Left lung (tissue), 10 donors: ENCODE results near the gene C1GALT1. TPM values are rescaled to one million over a fixed set of nuclear protein-coding genes. Genes with fewer than 3 reads are reported as not detected.

Experiments
- ATAC-seq: fragments of 200-7000 bp; cut with Tn5 transposase; one replicate; pipeline ENCODE4 v1.9.1; 2020; ENCODE audit warnings: moderate library complexity
- DNase-seq, 4 donors: peaks; one replicate each; pipeline ENCODE4 v3.0.0-alpha.2; 2013 to 2020
- H3K27ac ChIP-seq, 2 donors: fragments of 200-600 bp; sonication (generic) in 1 of 2; one replicate each; pipeline versions ENCODE4 v1.5.0 to v1.8.0; 2020 to 2021
- H3K27me3 ChIP-seq, 2 donors: fragments of 200-600 bp; sonication (generic) in 1 of 2; one replicate each; pipeline versions ENCODE4 v1.5.0 to v1.8.0; 2020 to 2021
- H3K36me3 ChIP-seq, 2 donors: fragments of 200-600 bp; sonication (generic) in 1 of 2; one replicate each; pipeline versions ENCODE4 v1.5.0 to v1.8.0; 2020 to 2021
- H3K4me1 ChIP-seq, 2 donors: fragments of 200-600 bp; one replicate each; pipeline ENCODE4 v1.8.0; 2021
- H3K4me3 ChIP-seq, 2 donors: fragments of 200-600 bp; sonication (generic) in 1 of 2; one replicate each; pipeline versions ENCODE4 v1.5.0 to v1.8.0; 2020 to 2021; ENCODE audit warnings: mild to moderate bottlenecking in 1 of 2
- H3K9me3 ChIP-seq, 2 donors: fragments of 200-600 bp; sonication (generic) in 1 of 2; one replicate each; pipeline versions ENCODE4 v1.5.0 to v1.8.0; 2020 to 2021
- CTCF ChIP-seq, 2 donors: fragments of 200-600 bp; sonication (generic) in 1 of 2; IDR thresholded peaks; one replicate each; pipeline versions ENCODE4 v1.5.0 to v1.8.0; 2021; ENCODE audit warnings: antibody characterized with exemption in 2 of 2
- intact Hi-C, 2 donors: fragments of 100-400 bp; cut with DNase I; formaldehyde crosslinking; loops; one replicate each; pipeline versions ENCODE4 v1.11.2 to v1.14.2; 2022
- polyA plus RNA-seq, 6 donors: library from polyadenylated mRNA; unstranded; fragments of 120-200 nt; gene quantifications; one replicate each; pipeline ENCODE4 v1.2.1, GENCODE V29; 2013; ENCODE audit not compliant: insufficient read length in 6 of 6
- total RNA-seq, 2 donors: library from RNA; stranded (reverse); fragmentation: NEBNext Ultra II Directional; extraction: Animal tissue kit (Norgen Biotek cat#: 25700); gene quantifications; one replicate each; pipeline ENCODE4 v1.2.1, GENCODE V29; 2021
- donor health status: DM: no; HTN: yes; CAD: no.
- donor health status: DM: no; HTN: no; CAD: no.

Gene C1GALT1
- total and polyA plus RNA-seq, 8 donors = 14.0 to 39.3 (median 24.7) TPM

- intact Hi-C loops = no loop called here
- H3K4me3 ChIP-seq = no peak overlapping the region
- no peaks in the 10 kb centered on the region for H3K27me3 ChIP-seq
- H3K36me3 ChIP-seq = no peaks in the 10 kb centered on the region
- H3K27ac ChIP-seq = no peak overlapping the region
- no peaks in the 10 kb centered on the region for H3K9me3 ChIP-seq
- no peak for TF ChIP-seq CTCF (IDR thresholded peaks at IDR 0.05)
- no peak for DNase-seq
- no peak for ATAC-seq
- peaks cover 0 to 20% of the 10 kb centered on the region in 2 donors for H3K4me1 ChIP-seq
Observed at GRCh38 chr7:7247658-7248057, 65.3 kb downstream of the C1GALT1 start.

- intact Hi-C loops = no loop called here
- Histone ChIP-seq H3K4me3 (no peak overlapping the region), H3K27ac (no peak overlapping the region), H3K27me3 (no peaks in the 10 kb centered on the region), H3K9me3 (no peaks in the 10 kb centered on the region), H3K4me1 (peaks cover 0 to 20% of the 10 kb centered on the region in 2 donors), H3K36me3 (no peaks in the 10 kb centered on the region)
- no peak for DNase-seq
- no peak for ATAC-seq
- no peak for TF ChIP-seq CTCF (IDR thresholded peaks at IDR 0.05)
Observed at GRCh38 chr7:7249814-7250213, 67.5 kb downstream of the C1GALT1 start.

GRCh38 chr7:7251742-7252141 lies 69.4 kb downstream of the C1GALT1 start:
- no peak for TF ChIP-seq CTCF (IDR thresholded peaks at IDR 0.05)

GRCh38 chr7:7254319-7254718 lies 72.0 kb downstream of the C1GALT1 start:
- no peak for TF ChIP-seq CTCF (IDR thresholded peaks at IDR 0.05)
- H3K36me3 ChIP-seq = no peaks in the 10 kb centered on the region
- no peaks in the 10 kb centered on the region for H3K9me3 ChIP-seq
- no peaks in the 10 kb centered on the region for H3K27me3 ChIP-seq
- H3K27ac ChIP-seq = no peak overlapping the region
- intact Hi-C loops = no loop called here
- peaks cover 0 to 35% of the 10 kb centered on the region in 2 donors for H3K4me1 ChIP-seq
- ATAC-seq = no peak
- no peak for DNase-seq
- H3K4me3 ChIP-seq = no peak overlapping the region

More at GRCh38 chr7:7251742-7252141, 69.4 kb downstream of the C1GALT1 start:
- H3K36me3 ChIP-seq = no peaks in the 10 kb centered on the region
- peak; percentile 58 for ATAC-seq
- peak overlapping the region in 1 of 2 donors; percentile 28 for H3K27ac ChIP-seq
- no peaks in the 10 kb centered on the region for H3K27me3 ChIP-seq
- no peak for DNase-seq
- peaks cover 0 to 24% of the 10 kb centered on the region in 2 donors for H3K4me1 ChIP-seq
- H3K9me3 ChIP-seq = no peaks in the 10 kb centered on the region
- no peak overlapping the region for H3K4me3 ChIP-seq
- intact Hi-C loops = no loop called here

DNA sequence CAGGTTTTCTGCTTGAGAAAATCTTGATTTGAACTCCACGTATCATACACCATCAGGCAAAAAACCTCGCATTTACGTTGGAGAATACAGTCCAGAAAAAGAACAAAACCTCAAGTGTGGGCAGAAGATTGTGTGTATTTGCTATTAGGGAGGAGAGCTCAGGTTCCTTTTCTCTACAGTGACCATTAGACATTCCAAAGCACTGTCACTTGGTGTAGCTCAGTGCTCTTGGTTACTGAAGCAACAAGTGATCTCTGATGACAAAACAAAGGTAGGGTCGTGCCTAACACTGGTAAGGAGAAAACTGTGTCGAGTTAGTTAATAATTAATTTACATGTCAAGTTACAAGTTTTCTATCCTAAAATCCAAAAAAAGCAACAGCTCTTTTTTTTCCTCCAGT lies 72.6 kb downstream of the C1GALT1 start:
- TF ChIP-seq CTCF (IDR thresholded peaks at IDR 0.05) = no peak
- DNase-seq = no peak

More for the DNA sequence above, 72.6 kb downstream of the C1GALT1 start:
- H3K4me3 ChIP-seq = no peak overlapping the region
- no peaks in the 10 kb centered on the region for H3K27me3 ChIP-seq
- H3K4me1 ChIP-seq = peaks cover 0 to 41% of the 10 kb centered on the region in 2 donors
- ATAC-seq = no peak
- no peaks in the 10 kb centered on the region for H3K9me3 ChIP-seq
- intact Hi-C loops = no loop called here
- H3K36me3 ChIP-seq = no peaks in the 10 kb centered on the region
- no peak overlapping the region for H3K27ac ChIP-seq
